NCI-H146 (cell line): ENCODE results near the gene GPBP1.

ENCODE experiments used
- DNase-seq: peaks from one replicate; lab custom pipeline; 2025; lab: John Stamatoyannopoulos, UW

The GPBP1 gene

GRCh38 chr5:57209316-57210040 is 35.6 kb downstream of the GPBP1 start:
- DNase-seq, result no peak

DNA sequence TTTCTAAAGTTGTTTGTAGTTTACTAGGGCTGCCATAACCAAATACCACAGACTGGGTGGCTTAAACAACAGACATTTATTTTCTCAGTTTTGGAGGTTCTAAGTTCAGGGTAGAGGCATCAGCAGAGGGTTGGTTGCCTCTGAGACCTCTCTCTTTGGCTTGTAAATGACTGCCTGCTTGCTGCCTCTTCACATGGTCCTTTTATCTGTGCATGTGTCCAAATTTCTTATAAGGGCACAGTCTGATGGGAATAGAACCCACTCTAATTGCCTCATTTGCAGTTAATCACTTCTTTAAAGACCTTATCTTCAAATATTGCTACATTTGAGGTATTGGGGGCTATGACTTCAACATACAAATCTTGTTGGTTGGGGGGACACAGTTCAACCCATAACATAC is 36.8 kb downstream of the GPBP1 start:
- DNase-seq, result no peak

DNA sequence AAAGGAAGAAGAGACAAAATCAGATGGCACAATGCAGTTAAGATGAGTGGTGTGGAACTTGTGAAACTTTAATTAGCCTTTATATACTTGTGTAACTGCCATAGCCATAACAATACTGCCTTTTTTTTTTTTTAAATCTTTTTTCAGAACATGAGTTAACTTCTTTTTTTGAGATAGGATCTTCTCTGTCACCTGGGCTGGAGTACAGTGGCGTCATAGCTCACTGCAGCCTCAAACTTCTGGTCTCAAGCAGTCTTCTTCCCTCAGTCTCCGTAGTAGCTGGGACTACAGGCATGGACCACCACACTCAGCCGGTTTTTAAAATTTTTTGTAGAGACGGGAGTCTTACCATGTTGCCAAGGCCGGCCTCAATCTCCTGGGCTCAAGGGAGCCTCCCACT is 37.2 kb downstream of the GPBP1 start:
- DNase-seq, result no peak

DNA sequence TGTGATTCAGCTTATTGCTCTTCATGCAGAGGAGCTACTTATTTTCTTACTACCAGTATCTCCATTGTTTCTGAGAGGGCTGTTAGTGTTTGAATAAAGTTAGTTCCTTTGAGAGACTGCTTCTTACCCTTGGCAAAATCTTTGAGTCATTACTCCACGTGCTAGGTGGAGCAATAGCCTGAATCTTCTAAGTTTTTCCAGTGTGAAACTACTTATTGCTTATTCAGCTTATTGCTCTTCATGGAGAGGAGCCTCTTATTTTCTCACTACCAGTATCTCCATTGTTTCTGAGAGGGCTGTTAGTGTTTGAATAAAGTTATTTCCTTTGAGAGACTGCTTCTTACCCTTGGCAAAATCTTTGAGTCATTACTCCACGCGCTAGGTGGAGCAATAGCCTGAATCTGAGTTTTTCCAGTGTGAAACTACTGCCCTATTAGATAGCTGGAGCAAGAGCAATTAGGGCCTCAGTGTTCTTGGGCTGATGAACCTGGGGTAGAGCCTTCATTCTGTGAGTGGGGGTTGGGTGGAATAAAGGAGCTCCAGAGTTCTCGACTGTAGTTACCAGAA is 41.9 kb downstream of the GPBP1 start:
- no peak for DNase-seq

DNA sequence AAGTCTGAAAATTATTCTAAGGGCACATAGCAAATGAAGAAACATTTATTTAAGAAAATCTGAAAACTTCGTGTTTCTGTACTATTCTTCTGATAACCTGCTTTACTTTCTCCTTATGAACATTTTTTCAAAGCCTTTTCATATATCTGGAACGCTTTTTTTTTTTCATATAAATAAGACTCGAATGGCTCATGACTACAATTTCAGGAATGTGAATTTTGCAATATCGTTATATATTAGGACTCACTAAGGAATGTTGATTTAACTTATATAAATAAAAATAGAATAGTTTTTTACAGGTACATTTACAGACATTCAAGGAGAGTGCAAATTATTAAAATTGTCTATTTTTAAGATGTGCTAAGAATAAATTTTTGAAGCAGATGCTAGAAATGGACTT is 42.9 kb downstream of the GPBP1 start:
- no peak for DNase-seq

- DNase-seq, result no peak
Measured at GRCh38 chr5:57219386-57219785, 45.5 kb downstream of the GPBP1 start.

- DNase-seq, result peak; percentile 34
Measured at GRCh38 chr5:57221049-57221568, 47.2 kb downstream of the GPBP1 start.

- DNase-seq, result no peak
Measured at GRCh38 chr5:57225553-57225952, 51.7 kb downstream of the GPBP1 start.

DNA sequence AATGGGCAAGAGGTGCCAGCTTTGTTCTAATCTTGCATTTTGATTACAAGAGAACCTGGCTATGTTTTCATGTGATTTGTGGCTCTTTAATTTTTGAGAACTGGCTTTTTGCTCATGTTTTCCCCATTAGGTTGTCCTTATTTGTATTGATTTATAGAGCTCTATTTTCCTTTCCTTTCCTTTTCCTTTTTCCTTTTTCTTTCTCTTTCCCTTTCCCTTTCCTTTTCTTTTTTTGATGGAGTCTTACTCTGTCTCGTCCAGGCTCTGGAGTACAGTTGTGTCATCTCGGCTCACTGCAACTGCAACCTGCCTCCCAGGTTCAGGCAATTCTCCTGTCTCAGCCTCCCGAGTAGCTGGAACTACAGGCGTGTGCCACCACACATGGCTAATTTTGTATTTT is 55.5 kb downstream of the GPBP1 start:
- no peak for DNase-seq

DNA sequence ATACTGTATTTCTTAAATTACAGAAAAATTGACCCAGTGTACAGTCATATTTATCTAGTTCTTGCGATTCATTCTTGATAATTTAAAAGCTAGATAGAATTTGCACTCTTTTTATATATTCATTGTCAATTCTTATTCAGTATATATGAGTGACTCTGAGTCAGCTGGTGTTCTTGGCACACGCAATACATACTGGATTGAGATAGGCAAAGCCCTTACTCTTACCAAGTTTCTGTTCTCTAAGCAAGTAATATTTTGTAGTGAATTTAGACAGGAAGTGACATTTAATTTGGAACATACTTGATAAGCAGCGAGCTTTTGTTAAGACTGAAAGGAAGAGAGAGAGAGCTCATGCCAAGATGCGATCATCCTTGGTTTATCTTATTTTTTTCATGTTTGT is 57.7 kb downstream of the GPBP1 start:
- DNase-seq, result no peak

DNA sequence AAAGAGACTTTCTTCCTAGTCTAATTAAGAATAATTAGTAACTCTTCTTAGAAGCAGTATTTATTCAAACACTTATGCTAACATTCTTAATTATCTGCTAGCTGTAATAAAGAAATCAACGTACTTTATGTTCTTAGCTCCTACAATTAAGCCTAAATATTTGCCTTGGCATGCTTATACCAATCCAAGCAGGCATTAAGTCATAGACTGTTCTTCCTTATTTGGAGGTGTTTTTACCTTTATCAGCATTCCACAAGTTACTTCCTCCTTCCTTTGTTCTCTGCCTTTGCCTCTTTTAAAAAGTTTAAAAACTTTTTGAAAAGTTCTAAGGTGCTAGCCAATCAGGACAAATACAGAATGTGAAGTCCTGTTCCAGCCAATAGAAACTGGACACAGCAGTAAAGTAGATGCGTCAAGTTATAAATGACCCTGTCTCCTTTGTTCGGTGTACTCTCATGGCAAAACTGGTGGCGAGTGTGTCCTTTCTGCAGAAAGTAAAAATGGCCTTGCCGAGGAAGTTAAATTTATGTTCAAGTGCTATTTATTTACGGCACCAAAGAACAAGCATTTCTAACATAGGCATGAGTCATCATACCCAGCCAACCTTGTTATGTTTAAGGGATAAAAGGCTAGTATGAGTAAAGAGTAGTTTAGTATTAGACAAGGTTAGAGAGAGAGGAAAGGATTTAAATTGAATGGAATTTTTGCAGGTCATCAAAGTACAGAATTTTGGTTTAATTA is 58.6 kb downstream of the GPBP1 start:
- DNase-seq, result no peak

DNA sequence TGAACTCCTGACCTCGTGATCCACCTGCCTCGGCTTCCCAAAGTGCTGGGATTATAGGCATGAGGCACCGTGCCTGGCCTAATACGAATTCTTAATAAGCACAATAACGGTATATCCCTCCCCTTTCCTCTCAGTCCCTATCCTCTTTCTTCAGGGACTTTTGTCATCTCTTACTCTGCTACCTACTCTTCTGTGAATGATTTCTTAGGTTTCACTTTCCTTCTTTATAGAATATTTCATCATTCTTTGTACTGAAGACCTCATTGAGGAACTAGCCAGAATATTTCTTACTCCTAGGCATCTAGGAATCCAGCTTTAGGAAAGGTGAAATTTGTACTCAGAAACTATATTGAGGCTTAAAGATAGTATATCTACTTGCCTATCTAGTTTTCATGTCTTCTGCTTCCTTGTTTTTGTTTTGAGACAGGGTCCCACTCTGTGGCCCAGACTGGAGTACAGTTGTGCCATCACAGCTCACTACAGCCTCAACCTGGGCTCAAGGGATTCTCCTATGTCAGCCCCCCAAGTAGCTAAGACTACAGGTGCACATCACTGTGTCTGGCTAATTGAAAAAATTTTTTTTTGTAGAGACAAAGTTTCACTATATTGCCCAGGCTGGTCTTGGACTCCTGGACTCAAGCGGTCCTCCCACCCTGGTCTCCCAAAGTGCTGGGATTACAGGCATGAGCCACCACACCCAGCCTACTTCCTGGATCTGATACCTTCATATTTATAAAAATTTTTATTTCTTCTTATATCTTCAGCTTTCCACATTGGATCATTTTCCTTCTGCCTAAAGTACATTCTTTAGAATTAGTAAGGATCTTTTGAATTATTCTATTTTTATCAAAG is 69.7 kb downstream of the GPBP1 start:
- no peak for DNase-seq

DNA sequence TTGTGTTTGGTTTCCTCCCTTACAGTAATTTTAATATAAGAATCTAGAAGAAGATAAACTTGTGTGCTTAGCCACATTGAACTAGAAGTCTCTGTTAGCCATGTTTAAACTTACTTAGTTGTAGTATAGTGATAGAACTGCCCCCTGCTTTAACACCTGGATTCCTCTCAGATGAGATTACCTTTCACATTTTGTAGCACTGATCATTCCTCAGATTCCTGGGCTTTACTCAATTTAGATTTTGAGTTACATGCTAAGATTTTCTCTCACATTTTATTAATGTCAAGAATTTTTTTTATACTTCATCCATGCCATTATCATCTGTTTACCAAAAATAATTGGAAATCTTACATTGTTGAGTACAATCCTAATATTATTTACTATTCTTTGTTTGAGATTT is 70.5 kb downstream of the GPBP1 start:
- DNase-seq, result no peak

DNA sequence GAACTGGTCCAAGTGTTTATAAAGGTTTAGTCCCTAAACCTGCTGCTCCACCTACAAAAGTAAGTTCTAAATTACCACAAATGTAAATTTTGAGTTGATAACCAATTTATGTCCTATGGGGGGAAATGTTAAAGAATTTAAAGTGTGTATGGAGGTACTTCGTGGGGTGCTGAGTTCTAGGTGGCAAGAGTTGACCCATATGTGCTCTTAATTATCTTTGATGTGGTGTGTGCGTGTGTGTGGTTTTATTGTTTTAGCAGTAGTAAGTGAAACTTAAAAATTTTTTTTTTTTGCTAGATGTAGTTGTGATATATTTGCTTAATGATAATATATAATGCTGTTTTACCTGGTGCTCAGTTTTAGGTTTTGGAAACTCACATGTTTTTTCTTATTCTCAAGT is 72.6 kb downstream of the GPBP1 start:
- DNase-seq, result no peak

GRCh38 chr5:57247765-57248164 is 73.9 kb downstream of the GPBP1 start:
- DNase-seq, result no peak

DNA sequence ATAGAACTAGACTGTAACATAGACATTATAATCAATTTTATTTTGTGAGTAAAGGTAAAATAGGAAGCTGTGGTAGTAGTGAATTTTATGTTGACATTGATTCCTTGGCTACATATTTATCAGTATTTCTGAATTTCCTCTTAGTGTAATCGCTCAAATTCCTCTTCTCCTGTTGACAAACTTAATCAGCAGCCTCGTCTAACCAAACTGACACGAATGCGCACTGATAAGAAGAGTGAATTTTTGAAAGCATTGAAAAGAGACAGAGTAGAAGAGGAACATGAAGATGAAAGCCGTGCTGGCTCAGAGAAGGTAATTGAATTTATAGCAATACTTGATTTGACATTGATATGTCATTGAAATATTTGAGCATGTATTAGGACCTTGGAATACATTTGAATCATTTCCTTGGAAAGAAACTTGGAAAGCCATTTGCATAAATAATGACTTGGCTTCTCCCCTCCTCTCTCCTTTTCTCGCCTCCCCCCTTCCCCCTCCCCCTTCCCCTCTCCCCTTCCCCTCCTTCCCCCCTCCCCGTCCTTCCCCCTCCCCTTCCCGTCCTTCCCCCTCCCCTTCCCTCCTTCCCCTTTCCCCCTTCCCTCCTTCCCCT is 75.5 kb downstream of the GPBP1 start:
- no peak for DNase-seq

DNA sequence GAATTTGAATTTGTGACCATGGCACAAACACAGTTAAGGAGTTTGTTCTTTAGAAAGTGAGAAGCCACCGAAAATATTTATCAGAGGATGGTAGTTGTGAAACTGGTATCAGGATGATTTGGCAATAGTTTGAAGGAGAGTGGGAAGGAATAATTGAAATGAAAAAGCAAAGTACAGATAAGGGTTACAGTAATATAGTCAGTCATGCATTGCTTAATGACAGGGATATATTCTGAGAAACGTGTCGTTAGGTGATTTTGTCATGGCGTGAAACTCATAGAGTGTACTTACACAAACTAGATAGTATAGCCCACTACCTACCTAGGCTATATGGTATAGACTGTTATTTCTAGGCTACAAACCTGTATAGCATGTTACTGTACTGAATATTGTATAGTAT is 84.2 kb downstream of the GPBP1 start:
- no peak for DNase-seq

- no peak for DNase-seq
Measured at GRCh38 chr5:57258943-57259342, 85.1 kb downstream of the GPBP1 start.

GRCh38 chr5:57259704-57260103 is 85.8 kb downstream of the GPBP1 start:
- no peak for DNase-seq

DNA sequence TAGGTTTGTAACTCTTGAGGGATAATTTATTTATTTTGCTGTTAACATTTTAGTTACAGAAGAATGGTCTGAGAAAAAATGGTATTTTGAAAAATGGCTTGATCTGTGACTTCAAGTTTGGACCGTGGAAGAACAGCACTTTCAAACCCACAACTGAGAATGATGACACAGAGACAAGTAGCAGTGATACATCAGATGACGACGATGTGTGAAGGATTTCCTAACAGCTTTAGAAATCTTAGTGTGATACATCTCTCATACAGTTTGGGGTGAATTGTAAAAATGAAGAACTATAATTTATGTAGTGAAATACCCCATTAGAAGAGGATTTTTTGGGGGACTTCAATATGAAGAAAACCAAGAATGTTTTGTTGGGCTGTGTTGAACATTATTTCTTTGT is 88.7 kb downstream of the GPBP1 start:
- no peak for DNase-seq

GRCh38 chr5:57267805-57268204 is 93.9 kb downstream of the GPBP1 start:
- no peak for DNase-seq

DNA sequence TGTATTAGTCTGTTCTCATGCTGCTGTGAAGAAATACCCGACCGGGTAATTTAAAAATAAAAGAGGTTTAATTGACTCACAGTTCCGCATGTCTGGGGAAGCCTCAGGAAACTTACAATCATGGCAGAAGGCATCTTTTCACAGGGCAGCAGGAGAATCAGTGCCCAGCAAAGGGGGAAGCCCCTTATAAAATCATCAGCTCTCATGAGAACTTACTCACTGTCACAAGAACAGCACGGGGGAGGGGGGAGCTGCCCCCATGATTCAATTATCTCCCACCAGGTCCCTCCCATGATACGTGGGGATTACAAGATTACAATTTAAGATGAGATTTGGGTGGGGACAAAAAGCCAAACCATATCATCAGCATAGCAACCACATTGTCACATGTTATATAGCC is 102.5 kb downstream of the GPBP1 start:
- DNase-seq, result no peak
